IMR-90 (cell line): ENCODE results near the gene RFT1. TPM values are rescaled to one million over a fixed set of nuclear protein-coding genes. Genes with fewer than 3 reads are reported as not detected.

ENCODE experiments used
- ATAC-seq: fragments of 200-7000 bp; cut with Tn5 transposase; 2 replicates; pipeline ENCODE4 v1.9.1; 2020; ENCODE audit warnings: low read depth, mild to moderate bottlenecking, moderate library complexity
- BruUV-seq: library from RNA; stranded (reverse); fragments of 400-500 nt; replicated peaks from 2 replicates; lab custom pipeline; 2021; lab: Mats Ljungman, UMichigan
- CTCF ChIA-PET: fragments of 300-600 bp; formaldehyde crosslinking; extraction: SDS; loops from one replicate; lab custom pipeline; 2021; ENCODE audit warnings: antibody characterized with exemption; lab: Yijun Ruan, JAX
- POLR2A ChIA-PET: fragments of 300-600 bp; sonication (Branson Sonifier 250); formaldehyde crosslinking; loops from one replicate; lab custom pipeline; 2022; ENCODE audit warnings: antibody characterized with exemption; ENCODE audit not compliant: unreplicated experiment; lab: Charles Lee
- DNase-seq: peaks from one replicate; pipeline ENCODE4 v3.0.0; 2013
- H2AFZ ChIP-seq: replicated peaks from 2 replicates; pipeline ENCODE3; 2013; ENCODE audit warnings: low read length, mild to moderate bottlenecking; ENCODE audit not compliant: poor library complexity
- H2AK5ac ChIP-seq: 2 replicates; pipeline ENCODE4 v1.6.1; 2013; ENCODE audit warnings: low read depth, low read length, inconsistent platforms
- H2AK9ac ChIP-seq: replicated peaks from 2 replicates; pipeline ENCODE3; 2013; ENCODE audit warnings: mild to moderate bottlenecking, low read depth, low read length, moderate library complexity; ENCODE audit not compliant: poor library complexity
- H2BK120ac ChIP-seq: 2 replicates; pipeline ENCODE4 v1.6.1; 2013; ENCODE audit warnings: low read depth, low read length, inconsistent platforms
- H2BK15ac ChIP-seq: 3 replicates; pipeline ENCODE4 v1.6.1; 2013; ENCODE audit warnings: low read depth, low read length, inconsistent platforms
- H2BK20ac ChIP-seq: 2 replicates; pipeline ENCODE4 v1.6.1; 2013; ENCODE audit warnings: low read depth, mild to moderate bottlenecking, inconsistent platforms, low read length, moderate library complexity
- H2BK5ac ChIP-seq: 2 replicates; pipeline ENCODE4 v1.6.1; 2013; ENCODE audit warnings: mild to moderate bottlenecking, low read depth, low read length, inconsistent platforms; ENCODE audit not compliant: poor library complexity, severe bottlenecking
- H3K14ac ChIP-seq: replicated peaks from 2 replicates; pipeline ENCODE4 v1.6.1; 2013; ENCODE audit warnings: low read depth, low read length, inconsistent platforms
- H3K18ac ChIP-seq: 2 replicates; pipeline ENCODE4 v1.6.1; 2013; ENCODE audit warnings: low read depth, low read length, control low read depth
- H3K23ac ChIP-seq: 2 replicates; pipeline ENCODE4 v1.6.1; 2013; ENCODE audit warnings: low read depth, low read length, inconsistent platforms
- H3K27ac ChIP-seq: 2 replicates; pipeline ENCODE4 v1.5.1; 2013; ENCODE audit warnings: mild to moderate bottlenecking, control low read depth, low read length; ENCODE audit not compliant: insufficient read depth
- H3K27me3 ChIP-seq: 2 replicates; pipeline ENCODE4 v1.6.1; 2013; ENCODE audit warnings: low read length; ENCODE audit not compliant: control insufficient read depth, insufficient read depth
- H3K36me3 ChIP-seq: 2 replicates; pipeline ENCODE4 v1.6.1; 2013; ENCODE audit warnings: low read length, mixed read lengths; ENCODE audit not compliant: control insufficient read depth, insufficient read depth
- H3K4ac ChIP-seq: 2 replicates; pipeline ENCODE4 v1.6.1; 2013; ENCODE audit warnings: low read depth, low read length, inconsistent platforms
- H3K4me1 ChIP-seq: 2 replicates; pipeline ENCODE4 v1.6.1; 2013; ENCODE audit warnings: low read length, mixed read lengths; ENCODE audit not compliant: control insufficient read depth, insufficient read depth
- H3K4me2 ChIP-seq: 2 replicates; pipeline ENCODE4 v1.6.1; 2013; ENCODE audit warnings: low read depth, mild to moderate bottlenecking, control low read depth, low read length, moderate library complexity
- H3K4me3 ChIP-seq: 2 replicates; pipeline ENCODE4 v1.5.1; 2013; ENCODE audit warnings: low read depth, mild to moderate bottlenecking, control low read depth, low read length, moderate library complexity; ENCODE audit not compliant: insufficient read depth
- H3K56ac ChIP-seq: 2 replicates; pipeline ENCODE4 v1.6.1; 2013; ENCODE audit warnings: low read length, inconsistent platforms; ENCODE audit not compliant: insufficient read depth; ENCODE audit errors: extremely low read depth
- H3K79me1 ChIP-seq, 2 experiments: 2 replicates each; pipeline ENCODE4 v1.6.1; 2013; ENCODE audit warnings: low read length in 2 of 2, inconsistent platforms in 1 of 2, low read depth in 1 of 2
- H3K9ac ChIP-seq: 2 replicates; pipeline ENCODE4 v1.6.1; 2013; ENCODE audit warnings: low read depth, low read length, control low read depth
- H3K9me1 ChIP-seq: 2 replicates; pipeline ENCODE4 v1.6.1; 2013; ENCODE audit warnings: low read length, inconsistent platforms; ENCODE audit not compliant: insufficient read depth
- H3K9me3 ChIP-seq: 2 replicates; pipeline ENCODE4 v1.6.1; 2013; ENCODE audit warnings: low read length; ENCODE audit not compliant: control insufficient read depth, insufficient read depth
- H4K20me1 ChIP-seq: 2 replicates; pipeline ENCODE4 v1.6.1; 2013; ENCODE audit warnings: low read length, inconsistent platforms; ENCODE audit not compliant: insufficient read depth
- H4K5ac ChIP-seq: 2 replicates; pipeline ENCODE4 v1.6.1; 2013; ENCODE audit warnings: mild to moderate bottlenecking, low read depth, low read length, control low read depth
- H4K8ac ChIP-seq, 2 experiments: 2 replicates each; pipeline ENCODE4 v1.6.1; 2013; ENCODE audit warnings: low read depth in 2 of 2, low read length in 2 of 2, control low read depth in 1 of 2, inconsistent platforms in 1 of 2
- H4K91ac ChIP-seq: 2 replicates; pipeline ENCODE4 v1.6.1; 2013; ENCODE audit warnings: low read depth, low read length, inconsistent platforms; ENCODE audit not compliant: insufficient read depth
- CEBPB ChIP-seq: IDR thresholded peaks from 2 replicates; pipeline ENCODE4 v1.6.1; 2012; ENCODE audit warnings: low read depth, low read length, improper control_type of control experiment
- RCOR1 ChIP-seq: IDR thresholded peaks from 2 replicates; pipeline ENCODE4 v1.6.1; 2012; ENCODE audit warnings: mild to moderate bottlenecking, low read length, improper control_type of control experiment; ENCODE audit not compliant: insufficient replicate concordance
- RFX5 ChIP-seq: IDR thresholded peaks from 2 replicates; pipeline ENCODE4 v1.8.0; 2012; ENCODE audit warnings: low read depth, mild to moderate bottlenecking, low read length, moderate library complexity
- WGBS, 2 experiments: methylation state at CpG; one replicate each; pipeline versions ENCODE4 v1.1.5 to v1.1.7; 2013; ENCODE audit warnings: missing lambda C conversion rate in 2 of 2; ENCODE audit not compliant: insufficient read length in 1 of 2; ENCODE audit errors: extremely low coverage in 2 of 2; 5-methylcytosine and 5-hydroxymethylcytosine counted together
- dilution Hi-C: fragments of 300-500 bp; cut with HindIII; formaldehyde crosslinking; loops from one replicate; pipeline ENCODE4 v1.14.3; 2018; ENCODE audit warnings: low sequenced_read_pairs; ENCODE audit not compliant: unreplicated experiment
- in situ Hi-C: fragments of 300-500 bp; cut with MboI; formaldehyde crosslinking; loops from 3 replicates; pipeline ENCODE4 v1.14.3; 2019; ENCODE audit warnings: low sequenced_read_pairs, inconsistent platforms, mixed read lengths
- intact Hi-C: fragments of 100-400 bp; cut with micrococcal nuclease; formaldehyde crosslinking; loops from 2 replicates; pipeline ENCODE4 v1.10.0; 2022
- polyA plus RNA-seq, 3 experiments: library from polyadenylated mRNA; depleted of rRNA; stranded (reverse); fragments of >200 nt; gene quantifications; 2 replicates each; pipeline ENCODE4 v1.2.3, GENCODE V29; 2012; ENCODE audit warnings: low replicate concordance in 1 of 3
- total RNA-seq: library from RNA; depleted of rRNA; stranded (reverse); fragments of >200 nt; gene quantifications from 2 replicates; pipeline ENCODE4 v1.2.3, GENCODE V29; 2012
- TF ChIP-seq, protein P1 (sequence below): fragments of 150-350 bp; IDR thresholded peaks from 2 replicates; pipeline ENCODE4 v1.6.1; 2017; ENCODE audit warnings: mild to moderate bottlenecking, antibody characterized with exemption, low read length, low read depth

The RFT1 gene
- total and polyA plus RNA-seq, 2 of the 4 experiments (the other 2 are of a cell fraction) = 14.5 to 23.5 TPM

DNA sequence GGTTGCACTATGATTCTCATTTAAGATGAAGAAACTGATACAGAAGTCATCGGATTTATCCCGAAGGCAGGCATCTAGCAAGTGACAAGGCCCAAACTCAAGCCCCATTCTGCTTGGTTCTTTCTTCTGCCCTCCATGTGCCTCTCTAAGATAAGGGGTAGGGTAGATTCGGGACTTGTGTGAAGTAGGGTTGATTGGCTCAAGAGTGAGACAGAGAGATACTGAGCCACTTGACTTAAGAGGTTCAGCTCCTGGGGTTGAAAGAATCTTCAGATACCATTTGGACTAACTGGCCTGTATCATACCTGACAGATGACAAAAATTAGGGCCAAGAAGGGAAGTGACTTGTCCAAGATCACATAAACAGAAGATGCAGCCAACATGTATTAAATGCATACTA lies 891 bp downstream of the RFT1 start:
- Histone ChIP-seq H4K8ac (peak overlapping the region; percentile 85 to 99; a peak in 3 of 4 replicates), H3K27me3 (no peaks in the 10 kb centered on the region), H2BK5ac (no peak overlapping the region), H4K91ac (no peak overlapping the region), H3K56ac (0 out of 2 replicates have a peak overlapping the region, but pooled peaks have one; percentile 14), H3K4me3 (peak overlapping the region; percentile 89), H2BK20ac (no peak overlapping the region), H2BK15ac (no peak overlapping the region), H4K5ac (peak overlapping the region; percentile 80), H3K14ac (no peak overlapping the region), H3K18ac (no peak overlapping the region), H3K4me2 (peak overlapping the region; percentile 97), H3K27ac (no peak overlapping the region), H3K79me1 (peaks cover 19 to 30% of the 10 kb centered on the region in 2 experiments), H2BK120ac (no peak overlapping the region), H3K4ac (peak overlapping the region; percentile 60), H3K9ac (peak overlapping the region; percentile 94), H2AFZ (no peak overlapping the region), H2AK9ac (no peak overlapping the region), H3K4me1 (peaks cover 6% of the 10 kb centered on the region), H3K9me3 (no peaks in the 10 kb centered on the region), H3K23ac (peak overlapping the region; percentile 45; the same call in 1 of the 2 replicates), H4K20me1 (no peaks in the 10 kb centered on the region), H2AK5ac (0 out of 2 replicates have a peak overlapping the region, but pooled peaks have one; percentile 20), H3K36me3 (peaks cover 8% of the 10 kb centered on the region), H3K9me1 (peaks cover 7% of the 10 kb centered on the region)
- intact Hi-C loops (no loop called here), dilution Hi-C loops (no loop called here), in situ Hi-C loops (no loop called here)
- WGBS, 2 experiments = no CpG with 5 or more reads among the region's 3 CpGs
- ChIA-PET POLR2A (no interaction called here), CTCF (no interaction called here)
- ATAC-seq (no peak), DNase-seq (no peak)
- TF ChIP-seq RCOR1 (no peak), CEBPB (no peak), RFX5 (no peak)
- TF ChIP-seq, protein P1, sequence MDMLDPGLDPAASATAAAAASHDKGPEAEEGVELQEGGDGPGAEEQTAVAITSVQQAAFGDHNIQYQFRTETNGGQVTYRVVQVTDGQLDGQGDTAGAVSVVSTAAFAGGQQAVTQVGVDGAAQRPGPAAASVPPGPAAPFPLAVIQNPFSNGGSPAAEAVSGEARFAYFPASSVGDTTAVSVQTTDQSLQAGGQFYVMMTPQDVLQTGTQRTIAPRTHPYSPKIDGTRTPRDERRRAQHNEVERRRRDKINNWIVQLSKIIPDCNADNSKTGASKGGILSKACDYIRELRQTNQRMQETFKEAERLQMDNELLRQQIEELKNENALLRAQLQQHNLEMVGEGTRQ = no peak
- no TSS peak for BruUV-seq
